Ectodermal cell (in vitro differentiated cells): Measurements from ENCODE around the gene NSUN2.

Source experiments
- H3K27ac ChIP-seq: 2 replicates; pipeline ENCODE4 v1.7.0; 2013; ENCODE audit warnings: mild to moderate bottlenecking, low read depth, low read length; ENCODE audit not compliant: insufficient read depth, poor library complexity, severe bottlenecking
- H3K27me3 ChIP-seq: 2 replicates; pipeline ENCODE4 v1.7.0; 2013; ENCODE audit warnings: mild to moderate bottlenecking, low read length; ENCODE audit not compliant: insufficient read depth, control insufficient read depth, poor library complexity, severe bottlenecking
- H3K36me3 ChIP-seq: one replicate; pipeline ENCODE4 v1.7.0; 2013; ENCODE audit warnings: low read length; ENCODE audit not compliant: control insufficient read depth, insufficient read depth
- H3K4me1 ChIP-seq: one replicate; pipeline ENCODE4 v1.7.0; 2013; ENCODE audit warnings: low read length; ENCODE audit not compliant: control insufficient read depth, insufficient read depth
- H3K4me3 ChIP-seq: 2 replicates; pipeline ENCODE4 v1.7.0; 2013; ENCODE audit warnings: low read depth, low read length, control low read depth; ENCODE audit not compliant: insufficient read depth
- H3K9me3 ChIP-seq: 2 replicates; pipeline ENCODE4 v1.7.0; 2013; ENCODE audit warnings: mild to moderate bottlenecking, low read length, moderate library complexity; ENCODE audit not compliant: control insufficient read depth
- WGBS, 2 experiments: methylation state at CpG; one replicate each; pipeline ENCODE4 v1.1.7; 2013; ENCODE audit warnings: missing lambda C conversion rate in 2 of 2; 5-methylcytosine and 5-hydroxymethylcytosine counted together

Gene NSUN2

DNA sequence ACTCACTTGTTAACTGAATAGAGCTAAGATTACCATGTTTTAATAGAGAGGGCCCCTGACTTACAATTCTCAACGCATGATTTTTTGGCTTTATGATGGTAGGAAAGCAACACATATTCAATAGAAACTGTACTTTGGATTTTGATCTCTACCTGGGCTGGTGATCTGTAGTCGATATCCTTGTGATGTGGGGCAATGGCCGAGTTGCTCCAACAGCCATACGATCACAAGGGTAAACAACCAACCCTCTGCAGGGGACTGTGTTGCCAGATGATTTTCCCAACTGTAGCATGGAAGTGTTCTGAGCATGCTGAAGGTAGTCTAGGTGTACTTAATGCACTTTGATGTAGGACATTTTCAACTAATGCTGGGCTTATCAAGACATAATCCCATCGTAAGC lies 36.5 kb downstream of the NSUN2 start:
- H3K4me1 ChIP-seq = no peaks in the 10 kb centered on the region
- H3K9me3 ChIP-seq = no peaks in the 10 kb centered on the region
- H3K27ac ChIP-seq = no peak overlapping the region
- no peak overlapping the region for H3K4me3 ChIP-seq
- H3K36me3 ChIP-seq = peaks cover 22% of the 10 kb centered on the region
- WGBS, 2 experiments = 95 to 97% methylated on average over 4 to 5 of the region's 5 CpGs
- H3K27me3 ChIP-seq = no peaks in the 10 kb centered on the region

DNA sequence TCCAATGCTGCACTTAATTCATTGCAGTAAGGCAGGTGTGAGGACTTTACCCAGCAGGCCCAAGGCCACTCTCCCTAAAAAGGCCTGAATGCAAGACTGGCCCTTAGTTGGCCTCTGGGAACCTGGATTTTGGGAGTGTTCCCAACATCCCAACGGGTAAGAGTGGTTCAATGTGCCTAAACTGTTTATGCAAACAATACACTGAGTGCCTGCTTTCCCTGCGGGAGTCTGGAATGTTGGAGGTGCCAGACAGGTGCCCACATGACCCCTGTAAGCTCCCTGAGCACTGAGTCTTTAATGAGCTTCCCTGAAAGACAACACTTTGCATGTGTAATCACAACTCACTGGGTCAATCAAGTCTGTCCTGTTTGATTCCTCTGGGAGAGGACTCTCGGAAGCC lies 37.4 kb downstream of the NSUN2 start:
- H3K4me3 ChIP-seq = no peak overlapping the region
- no peaks in the 10 kb centered on the region for H3K4me1 ChIP-seq
- H3K36me3 ChIP-seq = peaks cover 15% of the 10 kb centered on the region
- H3K27me3 ChIP-seq = no peaks in the 10 kb centered on the region
- WGBS, 2 experiments = 90 to 92% methylated on average over 3 of the region's 3 CpGs
- H3K27ac ChIP-seq = no peak overlapping the region
- no peaks in the 10 kb centered on the region for H3K9me3 ChIP-seq

DNA sequence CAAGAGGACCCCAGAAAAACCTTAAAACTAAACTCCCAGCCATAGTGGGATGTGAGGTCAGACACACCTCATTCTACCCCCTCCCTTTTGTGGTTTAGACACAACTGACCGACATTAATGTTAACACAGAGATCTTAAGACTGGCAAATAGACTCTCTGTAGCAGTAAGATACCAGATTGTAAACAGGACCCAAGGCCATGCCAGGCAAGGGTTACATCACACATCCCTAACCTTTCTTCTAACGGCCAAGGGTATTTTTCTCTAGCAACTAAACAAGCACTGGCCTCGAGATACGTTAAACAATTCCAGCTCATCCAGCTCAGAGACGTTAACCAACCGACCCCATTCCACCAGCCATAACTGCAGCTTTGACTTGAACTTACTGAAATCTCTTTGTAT lies 38.8 kb downstream of the NSUN2 start:
- Histone ChIP-seq H3K27ac (no peak overlapping the region), H3K4me3 (no peak overlapping the region), H3K9me3 (no peaks in the 10 kb centered on the region), H3K27me3 (no peaks in the 10 kb centered on the region), H3K36me3 (peaks cover 13% of the 10 kb centered on the region), H3K4me1 (no peaks in the 10 kb centered on the region)
- WGBS, 2 experiments = 91 to 92% methylated on average over 6 of the region's 6 CpGs

DNA sequence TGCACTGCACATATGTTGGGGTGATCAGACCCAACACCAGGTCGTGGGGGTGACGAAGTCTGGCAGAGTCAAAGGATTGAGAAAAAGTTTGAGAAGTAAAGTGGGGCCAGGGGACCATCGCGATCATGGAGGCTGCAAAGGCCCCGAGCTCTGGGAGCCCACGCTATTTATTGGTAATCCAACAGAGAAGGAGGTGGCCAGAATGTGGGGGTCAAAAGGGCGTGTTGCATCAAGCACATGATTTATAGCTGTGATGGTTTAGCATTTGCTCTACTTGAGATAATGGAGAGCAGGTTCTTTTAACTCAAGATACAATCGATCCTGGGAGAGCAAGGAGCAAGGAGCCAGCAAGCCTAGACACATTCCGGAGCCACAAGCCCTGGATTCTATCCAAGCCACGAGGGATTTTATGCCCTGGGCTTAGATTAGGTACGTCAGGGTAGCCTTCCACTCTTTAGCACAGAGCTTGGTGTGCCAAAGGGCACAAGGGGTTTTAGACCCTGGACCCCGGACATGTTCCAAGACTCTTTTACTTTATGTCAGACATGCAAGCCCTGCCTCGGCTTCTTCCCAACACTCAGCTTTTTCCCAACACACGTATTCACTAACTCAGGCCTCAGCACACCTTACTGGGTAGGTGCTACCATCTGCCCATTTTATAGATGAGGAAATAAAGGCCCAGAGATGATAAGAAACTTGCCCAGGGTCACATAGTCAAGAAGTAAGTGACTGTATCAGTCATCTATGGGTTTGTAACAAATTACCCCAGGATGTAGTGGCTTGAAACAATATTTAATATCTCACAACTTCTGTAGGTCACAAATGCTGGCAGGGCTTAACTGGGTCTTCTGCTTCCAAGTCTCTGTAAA lies 39.5 kb downstream of the NSUN2 start:
- Histone ChIP-seq H3K36me3 (peaks cover 13% of the 10 kb centered on the region), H3K27me3 (no peaks in the 10 kb centered on the region), H3K4me3 (no peak overlapping the region), H3K27ac (no peak overlapping the region), H3K4me1 (no peaks in the 10 kb centered on the region), H3K9me3 (no peaks in the 10 kb centered on the region)
- 93 to 94% methylated on average over 14 of the region's 14 CpGs for WGBS, 2 experiments

DNA sequence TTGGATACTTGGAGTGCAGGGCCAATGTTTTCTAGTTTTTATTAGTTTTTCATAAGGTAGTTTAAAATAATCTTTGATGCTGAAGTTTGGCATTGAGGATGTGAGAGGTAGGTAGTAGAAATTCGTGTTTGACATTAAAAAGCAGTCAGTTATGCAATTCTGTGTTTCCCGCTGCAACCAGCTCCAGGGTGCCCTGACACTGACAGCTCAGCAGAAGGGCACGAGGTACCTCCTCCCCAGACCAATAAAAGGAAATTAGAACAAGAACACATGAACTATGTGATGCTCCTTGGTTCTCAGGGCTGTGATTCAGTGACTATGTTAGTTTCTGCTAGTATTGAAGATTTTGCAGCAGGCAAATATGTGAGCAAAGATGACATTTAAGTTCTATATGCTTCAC lies 40.2 kb downstream of the NSUN2 start:
- Histone ChIP-seq H3K36me3 (peaks cover 11% of the 10 kb centered on the region), H3K4me3 (no peak overlapping the region), H3K9me3 (no peaks in the 10 kb centered on the region), H3K27ac (no peak overlapping the region), H3K4me1 (no peaks in the 10 kb centered on the region), H3K27me3 (no peaks in the 10 kb centered on the region)
- 81 to 84% methylated on average over 2 to 3 of the region's 3 CpGs for WGBS, 2 experiments

DNA sequence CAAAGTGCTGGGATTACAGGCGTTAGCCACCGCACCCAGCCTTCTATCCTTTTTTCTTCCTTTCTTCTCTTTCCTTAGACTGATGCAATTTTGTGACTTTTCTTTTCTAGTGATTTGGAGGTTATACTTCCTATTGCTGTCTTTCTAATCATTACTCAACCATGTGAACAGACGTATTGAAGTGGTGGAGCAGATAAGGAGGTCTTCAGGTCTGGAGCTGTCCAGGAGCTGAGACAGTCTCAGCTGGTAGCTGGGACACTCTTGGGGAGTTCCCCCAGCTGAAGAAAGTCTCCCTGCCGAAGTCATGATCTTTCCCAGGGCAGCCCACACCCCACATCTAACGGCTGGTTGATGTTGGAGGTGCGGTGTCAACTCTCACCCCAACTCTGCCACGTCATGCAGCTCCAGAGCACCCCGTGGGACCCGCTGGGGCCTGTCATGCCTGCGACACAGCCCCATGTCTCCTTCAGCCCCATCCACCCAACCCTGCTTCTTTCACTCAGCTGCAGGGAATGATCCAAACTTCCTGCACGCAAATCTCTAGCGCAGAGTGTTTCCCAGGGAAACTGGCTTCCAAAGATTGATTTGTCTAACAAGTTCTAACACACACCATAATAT lies 41.1 kb downstream of the NSUN2 start:
- Histone ChIP-seq H3K9me3 (no peaks in the 10 kb centered on the region), H3K27me3 (no peaks in the 10 kb centered on the region), H3K36me3 (peaks cover 2% of the 10 kb centered on the region), H3K27ac (no peak overlapping the region), H3K4me1 (no peaks in the 10 kb centered on the region), H3K4me3 (no peak overlapping the region)
- WGBS, 2 experiments = 88 to 92% methylated on average over 12 of the region's 12 CpGs

DNA sequence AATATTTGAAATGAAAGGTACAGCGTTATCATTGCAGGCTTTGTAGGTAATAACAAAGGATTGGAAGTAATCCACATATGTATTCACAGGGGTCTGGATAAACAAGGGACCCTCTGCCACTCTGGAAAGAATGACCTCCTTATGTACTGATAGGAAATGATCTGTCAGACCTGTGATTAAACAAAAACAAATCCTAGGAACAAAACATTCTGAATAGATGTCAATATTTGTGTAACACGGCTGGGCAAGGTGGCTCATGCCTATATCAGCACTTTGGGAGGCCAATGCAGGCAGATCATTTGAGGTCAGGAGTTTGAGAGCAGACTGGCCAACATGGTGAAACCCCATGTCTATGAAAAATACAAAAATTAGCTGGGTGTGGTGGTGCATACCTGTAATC lies 42.3 kb downstream of the NSUN2 start:
- Histone ChIP-seq H3K27me3 (peaks cover 8% of the 10 kb centered on the region), H3K9me3 (no peaks in the 10 kb centered on the region), H3K4me3 (no peak overlapping the region), H3K36me3 (no peaks in the 10 kb centered on the region), H3K4me1 (no peaks in the 10 kb centered on the region), H3K27ac (no peak overlapping the region)
- WGBS, 2 experiments = 90 to 98% methylated on average over 2 of the region's 2 CpGs

DNA sequence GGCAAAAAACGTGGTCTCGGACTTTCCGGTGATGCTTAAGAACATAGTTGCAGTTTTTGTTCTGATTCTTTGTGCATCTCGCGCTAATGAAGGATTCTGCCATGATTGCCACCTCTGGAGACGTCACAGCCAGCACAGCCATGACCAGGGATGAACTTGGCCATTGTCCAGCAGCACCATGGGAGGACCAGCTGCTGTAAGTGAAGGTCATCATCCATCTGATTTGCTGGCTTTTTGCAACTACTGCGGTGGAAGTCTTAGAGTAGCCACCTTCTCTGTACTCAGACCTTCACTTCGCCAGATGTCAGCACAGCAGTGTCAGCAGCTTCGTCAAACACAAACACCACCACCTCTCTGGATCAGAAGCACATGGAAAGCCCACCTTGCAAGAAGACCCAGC lies 45.7 kb downstream of the NSUN2 start:
- H3K9me3 ChIP-seq = no peaks in the 10 kb centered on the region
- H3K4me1 ChIP-seq = no peaks in the 10 kb centered on the region
- 92 to 93% methylated on average over 9 of the region's 9 CpGs for WGBS, 2 experiments
- H3K27ac ChIP-seq = no peak overlapping the region
- H3K27me3 ChIP-seq = peaks cover 42% of the 10 kb centered on the region
- H3K4me3 ChIP-seq = no peak overlapping the region
- no peaks in the 10 kb centered on the region for H3K36me3 ChIP-seq

DNA sequence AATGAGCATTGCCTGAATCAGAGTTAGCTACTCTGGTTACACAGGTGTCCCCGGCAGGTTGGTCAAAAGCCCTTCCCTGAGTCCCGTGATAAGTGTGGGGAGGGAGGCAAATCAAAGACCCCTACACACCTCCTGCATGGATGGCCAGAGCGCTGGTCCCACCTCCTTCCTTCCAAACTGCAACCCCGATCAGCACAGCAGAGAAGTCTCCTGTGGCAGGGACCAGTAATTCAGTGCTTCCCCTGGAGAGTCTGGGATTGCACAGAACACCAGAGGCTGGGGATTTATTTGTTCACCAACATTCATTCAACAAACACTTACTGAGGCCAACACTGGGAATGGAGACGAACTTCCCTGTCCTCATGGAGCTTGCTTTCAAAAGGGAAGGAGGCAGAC lies 46.2 kb downstream of the NSUN2 start:
- H3K9me3 ChIP-seq = no peaks in the 10 kb centered on the region
- peaks cover 47% of the 10 kb centered on the region for H3K27me3 ChIP-seq
- H3K36me3 ChIP-seq = no peaks in the 10 kb centered on the region
- H3K27ac ChIP-seq = no peak overlapping the region
- H3K4me3 ChIP-seq = no peak overlapping the region
- H3K4me1 ChIP-seq = no peaks in the 10 kb centered on the region
- 84 to 85% methylated on average over 5 of the region's 5 CpGs for WGBS, 2 experiments

DNA sequence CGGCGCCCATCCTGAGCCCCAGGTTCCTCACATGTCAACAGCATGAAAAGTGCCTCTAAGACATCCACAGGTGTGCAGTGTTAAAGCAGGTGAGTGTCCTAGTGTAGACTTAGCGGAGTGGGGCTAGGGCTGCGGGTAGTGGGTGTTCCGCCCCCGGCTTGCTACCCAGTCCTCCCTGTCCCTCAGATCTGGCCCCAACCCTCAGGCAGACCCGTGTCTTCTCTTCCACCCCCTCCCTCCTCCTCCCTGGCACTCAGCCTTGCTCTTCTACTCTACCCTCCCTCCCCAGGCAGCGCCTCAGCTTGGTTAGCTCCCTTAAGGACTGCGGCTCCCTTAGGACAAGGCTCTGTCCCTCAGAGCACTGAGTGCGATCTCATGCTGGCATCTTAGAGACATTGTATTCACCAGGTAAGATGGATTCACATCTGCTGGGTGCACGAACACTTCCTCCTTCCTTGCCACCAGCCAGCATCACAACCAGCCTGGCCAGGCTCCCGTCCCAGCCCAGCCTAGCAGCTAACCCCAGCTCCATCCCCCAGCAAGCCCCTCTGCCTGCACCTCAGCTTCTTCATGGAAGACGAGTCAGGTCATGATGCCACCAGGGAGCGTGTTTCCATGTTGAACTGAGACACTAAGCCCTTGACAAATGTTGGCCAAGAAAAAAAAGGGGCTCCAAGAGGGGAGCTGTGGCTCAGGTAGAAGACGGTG lies 46.8 kb downstream of the NSUN2 start:
- Histone ChIP-seq H3K4me1 (no peaks in the 10 kb centered on the region), H3K27me3 (peaks cover 48% of the 10 kb centered on the region), H3K9me3 (no peaks in the 10 kb centered on the region), H3K4me3 (no peak overlapping the region), H3K27ac (no peak overlapping the region), H3K36me3 (no peaks in the 10 kb centered on the region)
- WGBS, 2 experiments = 85 to 90% methylated on average over 15 of the region's 15 CpGs
